ENCODE measurements around the gene ZBTB16.

DNA sequence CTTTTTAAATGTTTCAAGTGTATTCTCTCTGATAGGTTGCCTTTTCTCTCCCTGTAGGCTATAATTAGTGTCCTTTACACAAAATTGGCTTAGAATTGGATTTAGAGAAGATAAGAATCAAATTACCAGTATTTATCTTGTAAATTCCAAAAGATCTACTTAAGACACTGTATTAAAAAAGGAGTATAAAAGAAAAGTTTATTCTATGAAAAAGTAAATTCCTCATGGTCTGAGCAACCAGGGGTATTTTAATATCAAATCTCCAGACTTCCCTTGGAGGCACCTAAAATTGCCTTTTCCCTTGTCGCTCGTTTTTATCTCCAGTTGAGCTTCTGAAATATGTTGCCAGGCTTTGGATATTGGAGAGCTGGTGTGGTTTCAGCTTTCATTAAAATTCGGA lies 36.4 kb downstream of the ZBTB16 start:
- TF ChIP-seq, protein P1, sequence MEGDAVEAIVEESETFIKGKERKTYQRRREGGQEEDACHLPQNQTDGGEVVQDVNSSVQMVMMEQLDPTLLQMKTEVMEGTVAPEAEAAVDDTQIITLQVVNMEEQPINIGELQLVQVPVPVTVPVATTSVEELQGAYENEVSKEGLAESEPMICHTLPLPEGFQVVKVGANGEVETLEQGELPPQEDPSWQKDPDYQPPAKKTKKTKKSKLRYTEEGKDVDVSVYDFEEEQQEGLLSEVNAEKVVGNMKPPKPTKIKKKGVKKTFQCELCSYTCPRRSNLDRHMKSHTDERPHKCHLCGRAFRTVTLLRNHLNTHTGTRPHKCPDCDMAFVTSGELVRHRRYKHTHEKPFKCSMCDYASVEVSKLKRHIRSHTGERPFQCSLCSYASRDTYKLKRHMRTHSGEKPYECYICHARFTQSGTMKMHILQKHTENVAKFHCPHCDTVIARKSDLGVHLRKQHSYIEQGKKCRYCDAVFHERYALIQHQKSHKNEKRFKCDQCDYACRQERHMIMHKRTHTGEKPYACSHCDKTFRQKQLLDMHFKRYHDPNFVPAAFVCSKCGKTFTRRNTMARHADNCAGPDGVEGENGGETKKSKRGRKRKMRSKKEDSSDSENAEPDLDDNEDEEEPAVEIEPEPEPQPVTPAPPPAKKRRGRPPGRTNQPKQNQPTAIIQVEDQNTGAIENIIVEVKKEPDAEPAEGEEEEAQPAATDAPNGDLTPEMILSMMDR (IDR thresholded peaks at IDR 0.05): no peak
- TF ChIP-seq ZFX (IDR thresholded peaks at IDR 0.05; ENCODE audit: borderline replicate concordance): no peak
